Measurements from ENCODE around the gene IL18BP. TPM values are rescaled to one million over a fixed set of nuclear protein-coding genes. Genes with fewer than 3 reads are reported as not detected.

Gene IL18BP
- total RNA-seq (10 to 100 TPM; 14.7 to 16.8 TPM), total RNA-seq (6.6 to 31.8 (median 14.4) reads per million in 172 experiments)
- polyA plus RNA-seq (2013, experiment 1 of 2) = 27.3 TPM
- 30.0 TPM for polyA plus RNA-seq (2013, experiment 2 of 2)

- no peaks in the 10 kb centered on the region for H3K27me3 Mint-ChIP-seq
- ATAC-seq (ENCODE audit: poor library complexity) (peak; percentile 91), DNase-seq (peak in 12 of 14 experiments; percentile 15 to 76 (median 29))
- no peaks in the 10 kb centered on the region for H3K9me3 Mint-ChIP-seq
- peak within 1 kb of the TSS; percentile 96 for H3K27ac Mint-ChIP-seq
- peaks cover 27% of the 10 kb centered on the region for H3K36me3 ChIP-seq (ENCODE audit: insufficient read depth, low read length)
- H3K27me3 ChIP-seq (ENCODE audit: control insufficient read depth in 1 of 2, insufficient read depth in 2 of 2, low read length in 2 of 2) = no peaks in the 10 kb centered on the region
- CTCF ChIA-PET = no interaction called here
- H3K4me1 Mint-ChIP-seq (ENCODE audit: low read depth) = peaks cover 39% of the 10 kb centered on the region
- peaks cover 34% of the 10 kb centered on the region for H3K4me1 ChIP-seq (ENCODE audit: insufficient read depth, low read length)
- H3K4me3 Mint-ChIP-seq = peak within 1 kb of the TSS; percentile 91
- intact Hi-C loops (cut with DNase I, micrococcal nuclease) = no loop called here
- no peak for TF ChIP-seq CTCF (IDR thresholded peaks at IDR 0.05)
- peak within 1 kb of the TSS; percentile 65 to 85 for H3K27ac ChIP-seq (ENCODE audit: low read depth in 1 of 2, low read length in 2 of 2)
- H3K36me3 Mint-ChIP-seq (ENCODE audit: low read depth) = peaks cover 40% of the 10 kb centered on the region
- POLR2A ChIA-PET = interaction anchor here (0.5 to 2.2 kb wide), 9 partner anchors 9 to 506 kb away, joined by 3 to 15 read pairs (median 4); partner anchors contain the start of gene ANAPC15
- H3K9me3 ChIP-seq (ENCODE audit: control insufficient read depth in 1 of 2, insufficient read depth in 1 of 2, low read length in 2 of 2) = no peaks in the 10 kb centered on the region
- peak within 1 kb of the TSS; percentile 56 for H3K4me3 ChIP-seq (ENCODE audit: low read length)
Measured at GRCh38 chr11:71998649-71999310, at the start of gene IL18BP. Gene IL18BP, plus strand, starts transcription at chr11:71998909. Its CDS starts 1,076 bp downstream, at chr11:71999985.

GRCh38 chr11:71949034-71949433 lies 49.7 kb upstream of the IL18BP start:
- no peak for TF ChIP-seq CTCF (IDR thresholded peaks at IDR 0.05)
- ChIA-PET CTCF (interaction anchor here (0.5 to 1.7 kb wide), 4 partner anchors 20 to 94 kb away, joined by 3 read pairs; partner anchors contain the start of genes RNF121 and XNDC1N), POLR2A (no interaction called here)
- DNase-seq = no peak
- Mint-ChIP-seq H3K9me3 (no peaks in the 10 kb centered on the region), H3K4me3 (no peak overlapping the region), H3K4me1 (ENCODE audit: low read depth) (peaks cover 25% of the 10 kb centered on the region), H3K27ac (no peak overlapping the region), H3K27me3 (no peaks in the 10 kb centered on the region), H3K36me3 (ENCODE audit: low read depth) (peaks cover 18% of the 10 kb centered on the region)
- intact Hi-C loops (cut with DNase I, micrococcal nuclease) = no loop called here
- no peak overlapping the region for H3K27ac ChIP-seq (ENCODE audit: low read depth in 1 of 2, low read length in 2 of 2)
- no peaks in the 10 kb centered on the region for H3K27me3 ChIP-seq (ENCODE audit: control insufficient read depth in 1 of 2, insufficient read depth in 2 of 2, low read length in 2 of 2)
- H3K36me3 ChIP-seq (ENCODE audit: insufficient read depth, low read length) = no peaks in the 10 kb centered on the region
- no peak overlapping the region for H3K4me3 ChIP-seq (ENCODE audit: low read length)
- no peak for ATAC-seq (ENCODE audit: poor library complexity)
- no peaks in the 10 kb centered on the region for H3K4me1 ChIP-seq (ENCODE audit: insufficient read depth, low read length)
- H3K9me3 ChIP-seq (ENCODE audit: control insufficient read depth in 1 of 2, insufficient read depth in 1 of 2, low read length in 2 of 2) = no peaks in the 10 kb centered on the region

GRCh38 chr11:71951741-71952310 lies 46.9 kb upstream of the IL18BP start:
- Mint-ChIP-seq H3K4me3 (no peak overlapping the region), H3K27ac (no peak overlapping the region), H3K4me1 (ENCODE audit: low read depth) (peaks cover 41% of the 10 kb centered on the region), H3K36me3 (ENCODE audit: low read depth) (peaks cover 6% of the 10 kb centered on the region), H3K27me3 (no peaks in the 10 kb centered on the region), H3K9me3 (no peaks in the 10 kb centered on the region)
- H3K27me3 ChIP-seq (ENCODE audit: control insufficient read depth in 1 of 2, insufficient read depth in 2 of 2, low read length in 2 of 2) = no peaks in the 10 kb centered on the region
- CTCF ChIA-PET = interaction anchor here (0.5 kb wide), 1 partner anchor 25 kb away, joined by 4 read pairs; no protein-coding TSS in a partner anchor
- DNase-seq (no peak), ATAC-seq (ENCODE audit: poor library complexity) (no peak)
- no peaks in the 10 kb centered on the region for H3K9me3 ChIP-seq (ENCODE audit: control insufficient read depth in 1 of 2, insufficient read depth in 1 of 2, low read length in 2 of 2)
- POLR2A ChIA-PET = no interaction called here
- H3K27ac ChIP-seq (ENCODE audit: low read depth in 1 of 2, low read length in 2 of 2) = no peak overlapping the region
- H3K4me3 ChIP-seq (ENCODE audit: low read length) = no peak overlapping the region
- no peaks in the 10 kb centered on the region for H3K4me1 ChIP-seq (ENCODE audit: insufficient read depth, low read length)
- TF ChIP-seq CTCF (IDR thresholded peaks at IDR 0.05) = no peak
- H3K36me3 ChIP-seq (ENCODE audit: insufficient read depth, low read length) = no peaks in the 10 kb centered on the region
- intact Hi-C loops (cut with DNase I, micrococcal nuclease) = no loop called here
